Naive thymus-derived CD4-positive, alpha-beta T cell (primary cell): Measurements from ENCODE around the gene RAB42. TPM values are rescaled to one million over a fixed set of nuclear protein-coding genes. Genes with fewer than 3 reads are reported as not detected.
A peak's percentile ranks its signal among the peaks of the same experiment; 100 is the strongest.

Experiments used
- ATAC-seq: fragments of 150-1000 bp; cut with Tn5 transposase; 2 replicates; pipeline ENCODE4 v1.10.0; 2021; ENCODE audit warnings: mild to moderate bottlenecking, moderate library complexity
- CTCF ChIA-PET: fragments of 350-600 bp; sonication (Branson Sonifier 250); formaldehyde crosslinking; loops from one replicate; lab custom pipeline; 2021; ENCODE audit warnings: antibody characterized with exemption; lab: Charles Lee
- POLR2A ChIA-PET: fragments of 350-600 bp; sonication (Branson Sonifier 250); formaldehyde crosslinking; loops from one replicate; lab custom pipeline; 2021; ENCODE audit warnings: antibody characterized with exemption, inconsistent platforms; lab: Charles Lee
- DNase-seq, 9 donors: peaks; one replicate each; pipeline versions ENCODE4 v3.0.0 to v3.0.0-alpha.2; 2020 to 2022; ENCODE audit warnings: mixed read lengths in 1 of 9
- H3K27ac ChIP-seq: one replicate; pipeline ENCODE4 v1.7.0; 2013; ENCODE audit warnings: mild to moderate bottlenecking, low read depth, low read length, moderate library complexity
- H3K27me3 ChIP-seq, 2 donors: one replicate each; pipeline ENCODE4 v1.7.0; 2013; ENCODE audit warnings: low read length in 2 of 2, mild to moderate bottlenecking in 2 of 2, moderate library complexity in 2 of 2; ENCODE audit not compliant: control insufficient read depth in 2 of 2, insufficient read depth in 2 of 2
- H3K36me3 ChIP-seq, 3 experiments: 1 replicate in 2 of 3; 2 replicates in 1 of 3; pipeline ENCODE4 v1.7.0; 2013; ENCODE audit warnings: low read length in 3 of 3, mild to moderate bottlenecking in 3 of 3, moderate library complexity in 1 of 3; ENCODE audit not compliant: insufficient read depth in 3 of 3, control insufficient read depth in 2 of 3
- H3K4me1 ChIP-seq, 2 donors: one replicate each; pipeline ENCODE4 v1.7.0; 2013; ENCODE audit warnings: low read length in 2 of 2, mild to moderate bottlenecking in 2 of 2, moderate library complexity in 1 of 2; ENCODE audit not compliant: control insufficient read depth in 2 of 2, insufficient read depth in 2 of 2
- H3K4me3 ChIP-seq: 2 replicates; pipeline ENCODE4 v1.7.0; 2013; ENCODE audit warnings: mild to moderate bottlenecking, low read length
- H3K9me3 ChIP-seq, 3 experiments: 1 replicate in 2 of 3; 2 replicates in 1 of 3; pipeline ENCODE4 v1.7.0; 2013; ENCODE audit warnings: low read length in 3 of 3; ENCODE audit not compliant: control insufficient read depth in 2 of 3
- H3K27ac Mint-ChIP-seq, 9 donors: one replicate each; pipeline ENCODE4 v1.8.0; 2020 to 2022; ENCODE audit warnings: mixed read lengths in 9 of 9, mild to moderate bottlenecking in 8 of 9, moderate library complexity in 5 of 9, inconsistent platforms in 2 of 9
- H3K27me3 Mint-ChIP-seq, 5 donors: one replicate each; pipeline ENCODE4 v1.8.0; 2021 to 2022; ENCODE audit warnings: mixed read lengths in 5 of 5, mild to moderate bottlenecking in 1 of 5
- H3K36me3 Mint-ChIP-seq, 5 donors: one replicate each; pipeline ENCODE4 v1.8.0; 2020 to 2022; ENCODE audit warnings: mixed read lengths in 5 of 5, mild to moderate bottlenecking in 3 of 5, inconsistent platforms in 1 of 5
- H3K4me1 Mint-ChIP-seq, 7 donors: one replicate each; pipeline ENCODE4 v1.8.0; 2020 to 2022; ENCODE audit warnings: mixed read lengths in 7 of 7, mild to moderate bottlenecking in 3 of 7, inconsistent platforms in 1 of 7
- H3K4me3 Mint-ChIP-seq, 10 donors: one replicate each; pipeline ENCODE4 v1.8.0; 2020 to 2022; ENCODE audit warnings: mild to moderate bottlenecking in 10 of 10, mixed read lengths in 10 of 10, moderate library complexity in 6 of 10, inconsistent platforms in 2 of 10
- H3K9me3 Mint-ChIP-seq, 11 donors: one replicate each; pipeline ENCODE4 v1.8.0; 2020 to 2022; ENCODE audit warnings: mixed read lengths in 11 of 11, mild to moderate bottlenecking in 4 of 11, inconsistent platforms in 1 of 11, moderate library complexity in 1 of 11
- intact Hi-C, 2 donors: fragments of 100-400 bp; cut with micrococcal nuclease; formaldehyde crosslinking; loops; one replicate each; pipeline ENCODE4 v1.15.1; 2023
- polyA plus RNA-seq, 2 donors: library from polyadenylated mRNA; unstranded; fragments of 300-500 nt; fragmentation: Illumina TruSeq; gene quantifications; one replicate each; pipeline ENCODE4 v1.2.3, GENCODE V29; 2021
- total RNA-seq, 6 experiments: library from RNA in 5 of 6; stranded (reverse) in 5 of 6; gene quantifications; 1 replicate in 5 of 6; 2 replicates in 1 of 6; pipeline ENCODE4 v1.2.3 and lab custom pipeline; 2021 to 2026

Gene RAB42
- total and polyA plus RNA-seq, 7 experiments from 2014 or later: 1.1 to 1.2 TPM; not detected in 5

GRCh38 chr1:28560886-28561285 lies 31.2 kb upstream of the RAB42 start:
- Histone ChIP-seq H3K4me1 (no peaks in the 10 kb centered on the region), H3K36me3 (peaks cover 20 to 78% (median 25%) of the 10 kb centered on the region in 3 experiments), H3K27me3 (no peaks in the 10 kb centered on the region), H3K4me3 (no peak overlapping the region), H3K27ac (no peak overlapping the region), H3K9me3 (no peaks in the 10 kb centered on the region)
- Mint-ChIP-seq H3K27ac (no peak overlapping the region), H3K27me3 (no peaks in the 10 kb centered on the region), H3K4me1 (peaks cover 0 to 2% (median 0%) of the 10 kb centered on the region in 7 donors), H3K36me3 (peaks cover 0 to 25% (median 12%) of the 10 kb centered on the region in 5 donors), H3K4me3 (no peak overlapping the region), H3K9me3 (no peaks in the 10 kb centered on the region)
- intact Hi-C loops: no loop called here
- POLR2A ChIA-PET: interaction anchor here (0.7 to 4.0 kb wide), 3 partner anchors 8 to 19 kb away, joined by 3 to 34 read pairs (median 4); no protein-coding TSS in a partner anchor
- CTCF ChIA-PET: no interaction called here
- no peak for ATAC-seq
- DNase-seq: no peak

- ATAC-seq: no peak
- no peak for DNase-seq
- Mint-ChIP-seq H3K36me3 (peaks cover 5 to 30% (median 24%) of the 10 kb centered on the region in 5 donors), H3K27ac (no peak overlapping the region), H3K4me1 (peaks cover 0 to 6% (median 0%) of the 10 kb centered on the region in 7 donors), H3K4me3 (no peak overlapping the region), H3K9me3 (no peaks in the 10 kb centered on the region), H3K27me3 (no peaks in the 10 kb centered on the region)
- intact Hi-C loops: no loop called here
- ChIA-PET CTCF (interaction anchor here (0.5 kb wide), 1 partner anchor 97 kb away, joined by 4 read pairs; no protein-coding TSS in a partner anchor), POLR2A (interaction anchor here (1.3 to 2.9 kb wide), 2 partner anchors 11 to 17 kb away, joined by 3 to 23 read pairs; no protein-coding TSS in a partner anchor)
- Histone ChIP-seq H3K36me3 (peaks cover 25 to 83% (median 27%) of the 10 kb centered on the region in 3 experiments), H3K4me1 (no peaks in the 10 kb centered on the region), H3K27me3 (no peaks in the 10 kb centered on the region), H3K9me3 (no peaks in the 10 kb centered on the region), H3K4me3 (no peak overlapping the region), H3K27ac (no peak overlapping the region)
These were observed 27.8 kb upstream of the RAB42 start for GRCh38 chr1:28564310-28564709.

- no peaks in the 10 kb centered on the region for H3K4me1 ChIP-seq
- Mint-ChIP-seq H3K9me3 (no peaks in the 10 kb centered on the region), H3K27me3 (no peaks in the 10 kb centered on the region), H3K36me3 (peaks cover 5 to 29% (median 24%) of the 10 kb centered on the region in 5 donors), H3K4me1 (peaks cover 0 to 6% (median 0%) of the 10 kb centered on the region in 7 donors), H3K27ac (no peak overlapping the region), H3K4me3 (no peak overlapping the region)
- no peaks in the 10 kb centered on the region for H3K9me3 ChIP-seq
- CTCF ChIA-PET: interaction anchor here (0.5 to 0.9 kb wide), 2 partner anchors 12 to 98 kb away, joined by 3 to 4 read pairs; no protein-coding TSS in a partner anchor
- H3K36me3 ChIP-seq: peaks cover 19 to 76% (median 27%) of the 10 kb centered on the region in 3 experiments
- POLR2A ChIA-PET: interaction anchor here (0.6 to 2.9 kb wide), 3 partner anchors 12 to 318 kb away, joined by 3 to 23 read pairs (median 3); no protein-coding TSS in a partner anchor
- ATAC-seq: no peak
- intact Hi-C loops: no loop called here
- no peaks in the 10 kb centered on the region for H3K27me3 ChIP-seq
- no peak overlapping the region for H3K4me3 ChIP-seq
- no peak overlapping the region for H3K27ac ChIP-seq
- DNase-seq: no peak
These were observed 27.0 kb upstream of the RAB42 start for GRCh38 chr1:28565040-28565439.

- ATAC-seq (no peak), DNase-seq (no peak)
- peaks cover 0 to 6% (median 0%) of the 10 kb centered on the region in 7 donors for H3K4me1 Mint-ChIP-seq
- POLR2A ChIA-PET: interaction anchor here (2.9 kb wide), 1 partner anchor 16 kb away, joined by 23 read pairs; no protein-coding TSS in a partner anchor
- H3K9me3 Mint-ChIP-seq: no peaks in the 10 kb centered on the region
- H3K4me3 Mint-ChIP-seq: no peak overlapping the region
- no peaks in the 10 kb centered on the region for H3K27me3 Mint-ChIP-seq
- no peaks in the 10 kb centered on the region for H3K4me1 ChIP-seq
- H3K4me3 ChIP-seq: no peak overlapping the region
- H3K36me3 Mint-ChIP-seq: peaks cover 5 to 32% (median 20%) of the 10 kb centered on the region in 5 donors
- no peak overlapping the region for H3K27ac ChIP-seq
- no peak overlapping the region for H3K27ac Mint-ChIP-seq
- H3K27me3 ChIP-seq: no peaks in the 10 kb centered on the region
- CTCF ChIA-PET: interaction anchor here (0.9 kb wide), 1 partner anchor 11 kb away, joined by 3 read pairs; no protein-coding TSS in a partner anchor
- peaks cover 14 to 72% (median 27%) of the 10 kb centered on the region in 3 experiments for H3K36me3 ChIP-seq
- H3K9me3 ChIP-seq: no peaks in the 10 kb centered on the region
- intact Hi-C loops: no loop called here
These were observed 26.3 kb upstream of the RAB42 start for GRCh38 chr1:28565726-28566125.

GRCh38 chr1:28566931-28567330 lies 25.1 kb upstream of the RAB42 start:
- H3K36me3 ChIP-seq: peaks cover 13 to 72% (median 21%) of the 10 kb centered on the region in 3 experiments
- H3K9me3 Mint-ChIP-seq: no peaks in the 10 kb centered on the region
- no peak for ATAC-seq
- POLR2A ChIA-PET: interaction anchor here (0.6 to 3.7 kb wide), 3 partner anchors 13 to 260 kb away, joined by 3 to 15 read pairs (median 5); no protein-coding TSS in a partner anchor
- H3K4me1 ChIP-seq: no peaks in the 10 kb centered on the region
- peaks cover 5 to 32% (median 12%) of the 10 kb centered on the region in 5 donors for H3K36me3 Mint-ChIP-seq
- DNase-seq: no peak
- no peak overlapping the region for H3K4me3 Mint-ChIP-seq
- H3K4me3 ChIP-seq: no peak overlapping the region
- no peak overlapping the region for H3K27ac ChIP-seq
- H3K4me1 Mint-ChIP-seq: peaks cover 0 to 6% (median 0%) of the 10 kb centered on the region in 7 donors
- H3K27me3 Mint-ChIP-seq: no peaks in the 10 kb centered on the region
- intact Hi-C loops: no loop called here
- CTCF ChIA-PET: interaction anchor here (0.6 kb wide), 1 partner anchor 35 kb away, joined by 3 read pairs; no protein-coding TSS in a partner anchor
- peak overlapping the region in 1 of 9 donors; percentile 39 for H3K27ac Mint-ChIP-seq
- H3K9me3 ChIP-seq: no peaks in the 10 kb centered on the region
- H3K27me3 ChIP-seq: no peaks in the 10 kb centered on the region

- no peaks in the 10 kb centered on the region for H3K4me1 ChIP-seq
- Mint-ChIP-seq H3K27ac (peak overlapping the region in 1 of 9 donors; percentile 32), H3K4me1 (peaks cover 0 to 4% (median 0%) of the 10 kb centered on the region in 7 donors), H3K4me3 (no peak overlapping the region), H3K9me3 (no peaks in the 10 kb centered on the region), H3K27me3 (no peaks in the 10 kb centered on the region), H3K36me3 (peaks cover 3 to 31% (median 14%) of the 10 kb centered on the region in 5 donors)
- no peaks in the 10 kb centered on the region for H3K27me3 ChIP-seq
- H3K36me3 ChIP-seq: peaks cover under 1 to 59% (median 5%) of the 10 kb centered on the region in 3 experiments
- ChIA-PET CTCF (no interaction called here), POLR2A (interaction anchor here (1.0 to 2.6 kb wide), 3 partner anchors 9 to 313 kb away, joined by 3 to 15 read pairs (median 3); no protein-coding TSS in a partner anchor)
- ATAC-seq (no peak), DNase-seq (no peak)
- no peaks in the 10 kb centered on the region for H3K9me3 ChIP-seq
- intact Hi-C loops: no loop called here
- H3K27ac ChIP-seq: no peak overlapping the region
- H3K4me3 ChIP-seq: no peak overlapping the region
These were observed 20.2 kb upstream of the RAB42 start for GRCh38 chr1:28571911-28572310.
